Karpas-422 (cell line): ENCODE results near the gene ADAMTSL3. TPM values are rescaled to one million over a fixed set of nuclear protein-coding genes. Genes with fewer than 3 reads are reported as not detected.
"Not testable (repeated sequence)": the region's sequence is repeated elsewhere in the genome, so short reads cannot be mapped to it uniquely, and the experiment has no call there.

Experiments used
- DNase-seq: peaks from one replicate; pipeline ENCODE4 v3.0.0-alpha.2; 2015
- H2AFZ ChIP-seq: fragments of 200-600 bp; sonication (generic); 2 replicates; pipeline ENCODE4 v1.6.1; 2014; ENCODE audit warnings: antibody characterized with exemption, low read length, mixed read lengths
- H3K27ac ChIP-seq: fragments of 200-600 bp; sonication (generic); 2 replicates; pipeline ENCODE4 v1.5.1; 2014; ENCODE audit warnings: mild to moderate bottlenecking, low read length, moderate library complexity
- H3K27me3 ChIP-seq: fragments of 200-600 bp; sonication (generic); 2 replicates; pipeline ENCODE4 v1.6.1; 2014; ENCODE audit warnings: low read length, mixed read lengths
- H3K36me3 ChIP-seq: fragments of 200-600 bp; sonication (generic); 2 replicates; pipeline ENCODE4 v1.6.1; 2014; ENCODE audit warnings: low read length, mixed read lengths; ENCODE audit not compliant: insufficient read depth
- H3K4me1 ChIP-seq: fragments of 200-600 bp; sonication (generic); 2 replicates; pipeline ENCODE4 v1.6.1; 2014; ENCODE audit warnings: mild to moderate bottlenecking, low read length, mixed read lengths
- H3K4me2 ChIP-seq: fragments of 200-600 bp; sonication (generic); 2 replicates; pipeline ENCODE4 v1.6.1; 2014; ENCODE audit warnings: low read length, low read depth, mild to moderate bottlenecking; ENCODE audit not compliant: poor library complexity, severe bottlenecking
- H3K4me3 ChIP-seq: fragments of 200-600 bp; sonication (generic); 2 replicates; pipeline ENCODE4 v1.5.1; 2014; ENCODE audit warnings: mild to moderate bottlenecking, antibody characterized with exemption, low read length, mixed read lengths
- H3K79me2 ChIP-seq: fragments of 200-600 bp; sonication (generic); 2 replicates; pipeline ENCODE4 v1.6.1; 2014; ENCODE audit warnings: mild to moderate bottlenecking, low read length, mixed read lengths
- H3K9ac ChIP-seq: fragments of 200-600 bp; sonication (generic); 2 replicates; pipeline ENCODE4 v1.6.0; 2014; ENCODE audit warnings: low read length
- H3K9me2 ChIP-seq: fragments of 200-600 bp; sonication (generic), shearing (Covaris generic); replicated peaks from 2 replicates; pipeline ENCODE4 v1.6.0; 2014; ENCODE audit warnings: mild to moderate bottlenecking, low read length, moderate library complexity; ENCODE audit not compliant: insufficient read depth
- H3K9me3 ChIP-seq: fragments of 300-700, 200-600 bp; sonication (generic); 2 replicates; pipeline ENCODE4 v1.6.1; 2014; ENCODE audit warnings: low read length, mixed read lengths
- H4K20me1 ChIP-seq: fragments of 200-600 bp; sonication (generic); 2 replicates; pipeline ENCODE4 v1.6.1; 2014; ENCODE audit warnings: mild to moderate bottlenecking, antibody characterized with exemption, low read length, low read depth; ENCODE audit not compliant: insufficient read depth
- total RNA-seq: library from RNA; depleted of rRNA; stranded (reverse); fragments of >200 nt; shearing (Covaris generic); gene quantifications from 2 replicates; pipeline ENCODE4 v1.2.3, GENCODE V29; 2014; ENCODE audit warnings: low replicate concordance

Gene ADAMTSL3
- total RNA-seq, 1 experiment from 2014 or later, result not detected

DNA sequence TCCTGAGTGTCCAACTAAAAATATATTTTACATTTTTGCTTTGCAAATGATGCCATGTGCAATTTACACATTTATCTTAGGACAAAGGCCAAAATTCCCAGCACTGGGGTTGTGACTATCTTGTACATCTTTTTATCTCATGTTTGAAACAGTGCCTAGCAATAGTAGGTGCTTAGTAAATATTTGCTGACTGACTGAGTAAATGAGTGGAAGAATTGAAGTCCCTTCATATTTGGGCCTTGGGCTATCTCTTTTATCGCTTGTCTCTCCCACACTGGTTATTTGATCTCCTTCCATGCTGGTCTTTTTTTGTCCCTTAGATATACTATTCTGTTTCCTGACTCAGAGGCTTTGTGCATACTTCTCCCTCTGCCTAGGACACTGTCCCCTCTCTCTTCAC, 368.6 kb downstream of the ADAMTSL3 start:
- Histone ChIP-seq H3K9ac (no peak overlapping the region), H3K79me2 (no peaks in the 10 kb centered on the region), H2AFZ (no peak overlapping the region), H3K9me3 (no peaks in the 10 kb centered on the region), H4K20me1 (no peaks in the 10 kb centered on the region), H3K4me2 (no peak overlapping the region), H3K27me3 (no peaks in the 10 kb centered on the region), H3K36me3 (no peaks in the 10 kb centered on the region), H3K27ac (no peak overlapping the region), H3K4me1 (no peaks in the 10 kb centered on the region), H3K4me3 (no peak overlapping the region), H3K9me2 (no peaks in the 10 kb centered on the region)
- DNase-seq, result no peak

DNA sequence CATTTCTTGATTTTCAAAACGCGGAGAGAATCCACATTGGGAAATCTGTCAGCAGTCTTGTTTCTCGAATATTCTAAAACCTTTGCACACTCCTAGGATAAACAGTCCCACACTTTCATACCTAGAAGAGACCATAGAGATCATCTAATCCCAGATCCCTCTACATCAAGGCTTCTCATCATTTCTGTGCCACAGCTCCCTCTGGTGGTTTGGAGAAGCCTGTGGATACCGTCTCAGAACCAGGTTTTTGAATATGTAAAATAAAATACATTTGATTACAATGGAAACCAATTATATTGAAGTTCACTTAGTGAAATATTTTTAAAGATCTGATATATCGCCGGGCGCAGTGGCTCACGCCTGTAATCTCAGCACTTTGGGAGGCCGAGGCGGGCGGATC, 369.7 kb downstream of the ADAMTSL3 start:
- H3K27me3 ChIP-seq, result no peaks in the 10 kb centered on the region
- no peaks in the 10 kb centered on the region for H3K4me1 ChIP-seq
- H3K9ac ChIP-seq, result no peak overlapping the region
- no peaks in the 10 kb centered on the region for H3K9me2 ChIP-seq
- peak; percentile 75 for DNase-seq
- no peaks in the 10 kb centered on the region for H4K20me1 ChIP-seq
- no peak overlapping the region for H3K4me3 ChIP-seq
- H3K4me2 ChIP-seq, result no peak overlapping the region
- no peak overlapping the region for H2AFZ ChIP-seq
- H3K9me3 ChIP-seq, result no peaks in the 10 kb centered on the region
- H3K36me3 ChIP-seq, result no peaks in the 10 kb centered on the region
- no peak overlapping the region for H3K27ac ChIP-seq
- no peaks in the 10 kb centered on the region for H3K79me2 ChIP-seq

DNA sequence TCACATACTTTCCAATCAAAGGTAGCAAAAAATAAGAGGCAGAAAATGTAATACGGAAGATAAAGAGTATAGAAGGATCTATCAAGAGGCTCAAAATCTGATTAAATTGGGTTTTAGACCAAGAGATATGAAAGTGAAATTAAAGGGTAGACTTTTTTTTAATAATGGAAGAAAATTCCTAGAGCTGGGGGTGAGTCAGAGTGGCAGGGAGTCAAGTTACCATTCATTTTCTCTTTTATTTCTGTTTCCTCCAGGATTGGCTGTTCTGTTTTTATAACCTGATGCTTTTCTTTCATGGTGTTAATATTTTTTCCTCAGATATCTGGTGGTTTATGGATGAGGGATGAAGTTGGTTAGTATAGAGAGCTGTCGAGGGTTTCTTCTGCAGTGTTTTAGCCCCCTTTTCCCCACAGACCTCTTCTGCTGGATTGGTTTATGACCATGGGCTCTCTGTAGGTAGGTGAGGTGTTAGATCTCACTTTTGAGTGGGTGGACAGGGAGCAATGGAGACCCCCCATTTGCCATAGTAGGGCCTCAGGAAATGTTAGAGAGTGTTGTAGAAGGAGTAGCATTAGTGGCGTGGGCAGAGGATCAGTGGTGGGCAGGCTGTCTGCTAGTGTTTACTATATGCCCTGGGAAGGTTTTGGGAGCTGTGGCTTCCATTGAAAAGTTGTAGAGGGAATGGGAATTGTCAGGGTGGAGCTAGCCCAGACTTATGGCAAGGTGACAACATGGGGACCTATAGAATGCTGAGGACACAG, 380.1 kb downstream of the ADAMTSL3 start:
- H3K27ac ChIP-seq, result no peak overlapping the region
- no peaks in the 10 kb centered on the region for H3K9me2 ChIP-seq
- no peaks in the 10 kb centered on the region for H3K36me3 ChIP-seq
- H3K4me2 ChIP-seq, result no peak overlapping the region
- peaks cover 4% of the 10 kb centered on the region; the same call in 1 of the 2 replicates for H3K4me1 ChIP-seq
- H3K9me3 ChIP-seq, result no peaks in the 10 kb centered on the region
- H4K20me1 ChIP-seq, result no peaks in the 10 kb centered on the region
- DNase-seq, result no peak
- H3K79me2 ChIP-seq, result no peaks in the 10 kb centered on the region
- H3K4me3 ChIP-seq, result no peak overlapping the region
- no peak overlapping the region for H3K9ac ChIP-seq
- H2AFZ ChIP-seq, result no peak overlapping the region
- no peaks in the 10 kb centered on the region for H3K27me3 ChIP-seq

DNA sequence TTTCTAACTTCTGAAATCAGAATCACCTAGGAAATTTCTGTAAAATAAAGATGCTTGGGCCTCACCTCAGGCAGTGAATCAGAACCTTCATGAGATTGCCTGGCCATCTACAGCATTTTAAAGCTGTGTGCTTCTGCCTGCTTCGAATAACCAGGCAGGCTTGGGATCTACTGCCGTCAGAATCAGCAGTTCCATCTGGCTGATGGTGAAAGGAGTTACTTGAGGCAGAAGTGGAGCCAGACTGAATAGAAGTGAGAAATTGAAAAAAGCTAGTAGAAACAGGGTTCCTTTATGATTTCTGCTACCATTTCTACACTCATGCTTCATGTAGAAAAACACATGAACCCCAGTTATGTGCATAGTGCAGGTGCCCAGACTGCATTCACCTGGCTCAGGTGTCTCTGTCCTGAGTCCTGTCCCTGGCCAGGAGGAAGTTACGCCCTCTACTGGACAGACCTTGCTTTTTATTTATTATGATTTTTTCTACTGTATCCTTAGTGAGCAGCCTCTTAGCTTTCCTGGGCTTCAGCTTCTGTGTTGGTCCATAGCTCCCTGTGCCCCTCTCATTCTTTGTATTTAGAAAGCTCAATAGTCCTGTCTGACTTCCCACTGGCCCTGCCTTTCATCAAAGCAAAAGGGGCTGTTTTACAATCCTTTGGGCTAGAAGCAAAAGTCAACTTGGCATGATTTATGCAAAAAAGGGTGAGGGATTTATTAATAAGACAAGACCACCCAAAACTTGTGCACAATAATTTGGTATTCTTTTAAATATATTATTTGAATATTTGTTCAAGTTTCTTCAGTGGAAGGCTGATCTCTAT, 380.9 kb downstream of the ADAMTSL3 start:
- Histone ChIP-seq H3K79me2 (no peaks in the 10 kb centered on the region), H3K9me2 (no peaks in the 10 kb centered on the region), H3K36me3 (no peaks in the 10 kb centered on the region), H3K9ac (no peak overlapping the region), H4K20me1 (no peaks in the 10 kb centered on the region), H2AFZ (no peak overlapping the region), H3K27ac (no peak overlapping the region), H3K27me3 (no peaks in the 10 kb centered on the region), H3K4me2 (no peak overlapping the region), H3K9me3 (no peaks in the 10 kb centered on the region), H3K4me1 (peaks cover 4% of the 10 kb centered on the region; the same call in 1 of the 2 replicates), H3K4me3 (no peak overlapping the region)
- DNase-seq, result peak; percentile 68

DNA sequence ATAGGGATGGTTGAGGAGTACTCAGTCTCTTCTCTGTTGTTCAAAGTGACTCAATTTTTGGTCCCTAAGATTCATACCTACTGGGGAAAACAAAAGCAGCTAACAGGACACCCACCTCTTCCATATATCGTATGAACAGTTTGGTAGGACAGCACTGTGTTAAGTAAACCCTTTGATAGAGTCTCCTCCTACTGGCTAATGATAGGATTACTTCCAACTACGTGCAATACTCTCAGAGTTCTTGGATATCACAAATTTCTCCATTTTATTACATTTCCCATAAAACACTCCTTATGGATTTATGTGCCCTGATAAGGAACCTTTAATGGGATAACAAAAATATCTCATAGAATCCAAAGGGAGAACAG, 381.5 kb downstream of the ADAMTSL3 start:
- no peak overlapping the region for H3K4me2 ChIP-seq
- H3K4me3 ChIP-seq, result no peak overlapping the region
- H3K9me2 ChIP-seq, result no peaks in the 10 kb centered on the region
- no peaks in the 10 kb centered on the region for H3K79me2 ChIP-seq
- no peak overlapping the region for H3K9ac ChIP-seq
- no peaks in the 10 kb centered on the region for H3K9me3 ChIP-seq
- peak; percentile 63 for DNase-seq
- no peaks in the 10 kb centered on the region for H3K27me3 ChIP-seq
- H3K27ac ChIP-seq, result no peak overlapping the region
- H2AFZ ChIP-seq, result no peak overlapping the region
- H3K36me3 ChIP-seq, result no peaks in the 10 kb centered on the region
- H3K4me1 ChIP-seq, result peaks cover 4% of the 10 kb centered on the region; the same call in 1 of the 2 replicates
- H4K20me1 ChIP-seq, result no peaks in the 10 kb centered on the region

DNA sequence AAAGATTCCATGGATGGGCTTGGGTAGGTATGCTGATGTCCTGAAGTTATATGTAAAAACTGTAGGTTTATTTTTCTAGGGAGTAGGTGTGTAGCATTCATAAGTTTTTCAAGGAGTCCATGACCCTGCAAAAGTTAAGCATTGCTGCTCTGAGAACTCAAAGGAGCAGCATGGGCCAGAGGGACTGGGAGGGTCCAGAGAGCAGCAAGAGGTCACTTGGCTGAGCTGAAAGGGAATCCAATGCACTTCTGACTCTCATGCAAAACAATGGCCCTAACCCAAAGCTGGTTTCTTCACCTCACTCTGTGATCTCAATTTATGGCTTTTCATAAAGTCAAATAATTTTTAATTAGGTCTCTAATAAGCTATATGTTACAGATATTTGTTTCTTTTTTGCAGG, 383.4 kb downstream of the ADAMTSL3 start:
- Histone ChIP-seq H3K4me2 (no peak overlapping the region), H3K9me3 (no peaks in the 10 kb centered on the region), H3K27me3 (no peaks in the 10 kb centered on the region), H3K27ac (no peak overlapping the region), H3K9me2 (no peaks in the 10 kb centered on the region), H3K4me3 (no peak overlapping the region), H3K36me3 (no peaks in the 10 kb centered on the region), H4K20me1 (no peaks in the 10 kb centered on the region), H3K9ac (no peak overlapping the region), H2AFZ (no peak overlapping the region), H3K79me2 (no peaks in the 10 kb centered on the region), H3K4me1 (peaks cover 4% of the 10 kb centered on the region; the same call in 1 of the 2 replicates)
- DNase-seq, result no peak

DNA sequence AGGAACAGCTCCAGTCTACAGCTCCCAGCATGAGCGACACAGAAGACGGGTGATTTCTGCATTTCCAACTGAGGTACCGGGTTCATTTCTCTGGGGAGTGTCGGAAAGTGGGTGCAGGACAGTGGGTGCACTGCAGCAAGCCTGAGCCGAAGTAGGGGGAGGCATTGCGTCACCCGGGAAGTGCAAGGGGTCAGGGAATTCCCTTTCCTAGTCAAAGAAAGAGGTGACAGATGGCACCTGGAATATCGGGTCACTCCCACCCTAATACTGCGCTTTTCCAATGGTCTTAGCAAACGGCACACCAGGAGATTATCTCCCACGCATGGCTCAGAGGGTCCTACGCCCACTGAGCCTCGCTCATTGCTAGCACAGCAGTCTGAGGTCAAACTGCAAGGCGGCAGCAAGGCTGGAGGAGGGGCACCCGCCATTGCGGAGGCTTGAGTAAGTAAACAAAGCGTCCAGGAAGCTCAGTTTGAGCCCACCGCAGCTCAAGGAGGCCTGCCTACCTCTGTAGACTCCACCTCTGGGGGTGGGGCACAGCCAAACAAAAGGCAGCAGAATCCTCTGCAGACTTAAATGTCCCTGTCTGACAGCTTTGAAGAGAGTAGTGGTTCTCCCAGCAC, 388.6 kb downstream of the ADAMTSL3 start:
- DNase-seq, H4K20me1 ChIP-seq, H2AFZ ChIP-seq, H3K9ac ChIP-seq, H3K79me2 ChIP-seq, H3K9me3 ChIP-seq, H3K9me2 ChIP-seq, H3K27me3 ChIP-seq, H3K27ac ChIP-seq, H3K36me3 ChIP-seq, H3K4me1 ChIP-seq, H3K4me2 ChIP-seq, H3K4me3 ChIP-seq: not testable (repeated sequence)

DNA sequence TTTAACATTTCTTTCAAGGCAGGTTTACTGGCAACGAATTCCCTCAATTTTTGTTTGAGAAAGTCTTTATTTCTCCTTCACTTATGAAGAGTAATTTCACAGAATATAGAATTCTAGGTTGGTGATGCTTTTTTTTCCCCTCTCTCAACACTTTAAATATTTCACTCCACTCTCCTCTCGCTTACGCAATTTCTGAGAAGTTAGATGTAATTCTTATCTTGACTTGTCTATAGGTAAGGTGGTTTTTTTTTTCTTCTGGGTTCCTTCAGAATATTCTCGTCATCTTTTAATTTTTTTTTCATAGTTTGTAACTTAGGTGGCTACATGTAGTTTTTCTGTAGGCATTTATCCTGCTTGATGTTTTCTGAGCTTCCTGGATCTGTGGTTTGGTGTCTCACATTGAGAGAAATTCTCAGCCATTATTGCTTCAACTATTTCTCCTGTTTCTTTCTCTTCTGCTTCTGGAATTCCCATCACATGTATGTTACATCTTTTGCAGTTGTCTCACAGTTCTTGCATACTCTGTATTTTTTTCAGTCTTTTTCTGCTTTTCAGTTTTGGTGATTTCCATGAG, 392.2 kb downstream of the ADAMTSL3 start:
- H3K4me1 ChIP-seq, result no peaks in the 10 kb centered on the region
- no peak overlapping the region for H3K4me3 ChIP-seq
- no peak overlapping the region for H2AFZ ChIP-seq
- no peak overlapping the region for H3K27ac ChIP-seq
- no peak for DNase-seq
- no peaks in the 10 kb centered on the region for H3K79me2 ChIP-seq
- H3K36me3 ChIP-seq, result no peaks in the 10 kb centered on the region
- no peaks in the 10 kb centered on the region for H4K20me1 ChIP-seq
- H3K4me2 ChIP-seq, result no peak overlapping the region
- no peaks in the 10 kb centered on the region for H3K9me3 ChIP-seq
- H3K9me2 ChIP-seq, result no peaks in the 10 kb centered on the region
- H3K27me3 ChIP-seq, result no peaks in the 10 kb centered on the region
- H3K9ac ChIP-seq, result no peak overlapping the region
